ENCODE measurements around the gene KRTAP2-2. TPM values are rescaled to one million over a fixed set of nuclear protein-coding genes. Genes with fewer than 3 reads are reported as not detected.

The KRTAP2-2 gene
- total RNA-seq, 1 donor = not detected

DNA sequence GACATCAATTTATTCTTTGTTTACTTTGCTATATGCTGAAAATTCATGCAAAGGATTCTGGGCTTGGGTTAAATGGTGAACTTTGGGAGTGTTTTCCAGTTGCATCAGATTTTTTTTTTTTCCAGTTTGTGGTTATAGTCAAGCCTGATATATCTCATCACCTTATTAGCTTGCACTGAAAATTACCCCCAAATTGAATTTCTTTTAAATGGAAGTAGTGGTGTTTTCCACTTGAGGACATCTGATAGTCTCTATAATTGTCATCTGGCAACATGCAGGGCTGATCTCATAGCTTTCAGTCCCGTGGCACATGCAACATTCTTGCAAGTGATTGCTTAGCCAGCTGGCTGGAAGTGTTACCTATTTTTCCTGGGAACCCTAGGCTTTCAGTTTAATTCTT lies 41.4 kb downstream of the KRTAP2-2 start:
- Histone ChIP-seq H2AFZ (ENCODE audit: low read length) (no peak overlapping the region), H3K4me2 (ENCODE audit: insufficient read depth, low read length) (no peak overlapping the region), H3K9me3 (ENCODE audit: low read depth, low read length) (no peaks in the 10 kb centered on the region), H3K27ac (ENCODE audit: low read depth, low read length) (no peak overlapping the region), H3K4me3 (ENCODE audit: insufficient read depth, low read length) (no peak overlapping the region), H3K4me1 (ENCODE audit: insufficient read depth, low read length) (no peaks in the 10 kb centered on the region), H3K27me3 (ENCODE audit: insufficient read depth, low read length) (no peaks in the 10 kb centered on the region), H3K79me2 (ENCODE audit: insufficient read depth, low read length) (no peaks in the 10 kb centered on the region), H4K20me1 (ENCODE audit: insufficient read depth, low read length) (no peaks in the 10 kb centered on the region), H3K36me3 (ENCODE audit: insufficient read depth, low read length) (no peaks in the 10 kb centered on the region)
- TF ChIP-seq, protein P1, sequence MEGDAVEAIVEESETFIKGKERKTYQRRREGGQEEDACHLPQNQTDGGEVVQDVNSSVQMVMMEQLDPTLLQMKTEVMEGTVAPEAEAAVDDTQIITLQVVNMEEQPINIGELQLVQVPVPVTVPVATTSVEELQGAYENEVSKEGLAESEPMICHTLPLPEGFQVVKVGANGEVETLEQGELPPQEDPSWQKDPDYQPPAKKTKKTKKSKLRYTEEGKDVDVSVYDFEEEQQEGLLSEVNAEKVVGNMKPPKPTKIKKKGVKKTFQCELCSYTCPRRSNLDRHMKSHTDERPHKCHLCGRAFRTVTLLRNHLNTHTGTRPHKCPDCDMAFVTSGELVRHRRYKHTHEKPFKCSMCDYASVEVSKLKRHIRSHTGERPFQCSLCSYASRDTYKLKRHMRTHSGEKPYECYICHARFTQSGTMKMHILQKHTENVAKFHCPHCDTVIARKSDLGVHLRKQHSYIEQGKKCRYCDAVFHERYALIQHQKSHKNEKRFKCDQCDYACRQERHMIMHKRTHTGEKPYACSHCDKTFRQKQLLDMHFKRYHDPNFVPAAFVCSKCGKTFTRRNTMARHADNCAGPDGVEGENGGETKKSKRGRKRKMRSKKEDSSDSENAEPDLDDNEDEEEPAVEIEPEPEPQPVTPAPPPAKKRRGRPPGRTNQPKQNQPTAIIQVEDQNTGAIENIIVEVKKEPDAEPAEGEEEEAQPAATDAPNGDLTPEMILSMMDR (IDR thresholded peaks at IDR 0.05; ENCODE audit: extremely low read depth, low read depth, low read length) = no peak
- no peak for DNase-seq (ENCODE audit: insufficient read length, low spot score, missing footprints)

DNA sequence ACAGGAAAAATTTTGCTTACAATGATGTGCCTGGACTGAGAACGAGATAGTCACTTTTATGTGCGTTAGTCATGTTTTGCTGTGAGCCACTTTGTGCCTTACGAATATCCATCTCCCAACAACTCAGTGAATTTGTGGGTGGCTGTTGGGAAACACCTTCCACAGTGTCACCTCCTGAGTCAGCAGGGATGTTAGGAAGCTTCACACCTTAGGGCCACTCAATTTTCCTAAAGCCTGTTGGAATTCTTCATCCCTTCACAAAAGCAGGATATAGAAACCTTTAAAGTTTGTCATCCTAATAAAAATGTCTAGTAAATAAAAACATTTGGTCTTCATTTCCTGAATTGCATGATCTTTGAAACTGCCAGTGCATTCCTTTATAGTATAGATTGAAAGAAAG lies 41.8 kb downstream of the KRTAP2-2 start:
- Histone ChIP-seq H3K4me2 (ENCODE audit: insufficient read depth, low read length) (no peak overlapping the region), H3K27ac (ENCODE audit: low read depth, low read length) (no peak overlapping the region)

DNA sequence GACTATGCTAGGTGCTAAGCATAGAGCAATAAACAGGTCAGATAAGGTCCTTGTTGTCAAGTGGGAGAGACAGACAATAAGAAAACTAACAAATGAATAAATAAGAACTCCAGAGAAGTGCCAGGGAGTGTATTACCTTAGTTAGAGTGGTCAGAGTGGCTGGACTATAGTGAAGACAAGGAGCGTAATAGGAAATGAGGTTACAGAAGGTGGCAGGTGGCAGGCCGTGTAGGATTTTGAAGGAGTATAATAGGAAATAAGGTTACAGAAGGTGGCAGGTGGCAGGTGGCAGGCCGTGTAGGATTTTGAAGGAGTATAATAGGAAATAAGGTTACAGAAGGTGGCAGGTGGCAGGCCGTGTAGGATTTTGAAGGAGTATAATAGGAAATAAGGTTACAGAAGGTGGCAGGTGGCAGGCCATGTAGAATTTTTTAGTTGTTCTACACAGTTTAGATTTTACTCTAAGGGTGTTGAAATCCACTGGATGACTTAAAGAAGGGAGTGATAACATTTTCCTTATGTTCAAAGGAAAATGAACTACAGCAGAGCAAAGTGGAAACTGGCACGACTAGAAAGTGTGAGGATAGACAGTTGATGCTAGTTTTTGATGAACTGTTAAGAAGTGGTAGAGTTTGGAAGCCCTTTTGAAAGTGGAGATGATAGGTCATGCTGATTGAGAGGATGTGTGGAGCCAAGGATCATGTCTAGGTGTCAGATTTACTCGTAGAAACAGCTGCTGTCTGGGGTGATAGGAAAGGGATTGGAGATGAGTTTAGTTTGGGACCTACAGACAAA lies 42.5 kb downstream of the KRTAP2-2 start:
- Histone ChIP-seq H3K27me3 (ENCODE audit: insufficient read depth, low read length) (no peaks in the 10 kb centered on the region), H2AFZ (ENCODE audit: low read length) (peak overlapping the region; percentile 48), H3K27ac (ENCODE audit: low read depth, low read length) (no peak overlapping the region), H3K4me1 (ENCODE audit: insufficient read depth, low read length) (no peaks in the 10 kb centered on the region), H3K9me3 (ENCODE audit: low read depth, low read length) (no peaks in the 10 kb centered on the region), H3K4me3 (ENCODE audit: insufficient read depth, low read length) (no peak overlapping the region), H3K79me2 (ENCODE audit: insufficient read depth, low read length) (no peaks in the 10 kb centered on the region), H3K36me3 (ENCODE audit: insufficient read depth, low read length) (no peaks in the 10 kb centered on the region), H4K20me1 (ENCODE audit: insufficient read depth, low read length) (no peaks in the 10 kb centered on the region), H3K4me2 (ENCODE audit: insufficient read depth, low read length) (no peak overlapping the region)
- DNase-seq (ENCODE audit: insufficient read length, low spot score, missing footprints) = no peak
- TF ChIP-seq, protein P1 (IDR thresholded peaks at IDR 0.05; ENCODE audit: extremely low read depth, low read depth, low read length) = no peak

More for the DNA sequence above, 41.8 kb downstream of the KRTAP2-2 start:
- Histone ChIP-seq H3K9me3 (ENCODE audit: low read depth, low read length) (no peaks in the 10 kb centered on the region), H3K4me3 (ENCODE audit: insufficient read depth, low read length) (no peak overlapping the region), H3K27me3 (ENCODE audit: insufficient read depth, low read length) (no peaks in the 10 kb centered on the region), H3K4me1 (ENCODE audit: insufficient read depth, low read length) (no peaks in the 10 kb centered on the region), H2AFZ (ENCODE audit: low read length) (peak overlapping the region; percentile 48), H3K36me3 (ENCODE audit: insufficient read depth, low read length) (no peaks in the 10 kb centered on the region), H4K20me1 (ENCODE audit: insufficient read depth, low read length) (no peaks in the 10 kb centered on the region), H3K79me2 (ENCODE audit: insufficient read depth, low read length) (no peaks in the 10 kb centered on the region)
- DNase-seq (ENCODE audit: insufficient read length, low spot score, missing footprints) = no peak
- TF ChIP-seq, protein P1 (IDR thresholded peaks at IDR 0.05; ENCODE audit: extremely low read depth, low read depth, low read length) = no peak

DNA sequence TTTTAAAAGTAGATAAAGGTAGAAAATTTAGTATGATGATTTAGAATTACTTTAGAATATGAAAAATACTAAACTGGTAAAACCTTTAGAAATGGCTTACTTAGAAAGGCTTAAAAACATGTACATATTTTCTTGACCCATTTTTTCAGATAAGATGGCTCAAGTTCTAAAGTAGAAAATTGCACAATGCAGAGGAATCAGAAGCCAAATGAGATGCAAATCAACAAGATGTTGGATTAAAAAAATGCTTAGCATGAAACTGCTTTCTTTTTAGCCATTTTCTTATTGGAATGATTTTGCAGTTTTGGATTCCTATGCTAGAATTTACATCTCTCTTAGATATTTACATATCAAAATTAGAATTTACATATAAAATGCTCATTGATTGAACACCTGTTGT lies 44.6 kb downstream of the KRTAP2-2 start:
- H3K79me2 ChIP-seq (ENCODE audit: insufficient read depth, low read length) = no peaks in the 10 kb centered on the region
- TF ChIP-seq, protein P1 (IDR thresholded peaks at IDR 0.05; ENCODE audit: extremely low read depth, low read depth, low read length) = no peak
- no peak overlapping the region for H3K4me3 ChIP-seq (ENCODE audit: insufficient read depth, low read length)
- no peak overlapping the region for H2AFZ ChIP-seq (ENCODE audit: low read length)
- no peaks in the 10 kb centered on the region for H3K9me3 ChIP-seq (ENCODE audit: low read depth, low read length)
- no peak overlapping the region for H3K4me2 ChIP-seq (ENCODE audit: insufficient read depth, low read length)
- H3K4me1 ChIP-seq (ENCODE audit: insufficient read depth, low read length) = no peaks in the 10 kb centered on the region
- DNase-seq (ENCODE audit: insufficient read length, low spot score, missing footprints) = no peak
- no peaks in the 10 kb centered on the region for H3K27me3 ChIP-seq (ENCODE audit: insufficient read depth, low read length)
- no peaks in the 10 kb centered on the region for H3K36me3 ChIP-seq (ENCODE audit: insufficient read depth, low read length)
- no peak overlapping the region for H3K27ac ChIP-seq (ENCODE audit: low read depth, low read length)
- no peaks in the 10 kb centered on the region for H4K20me1 ChIP-seq (ENCODE audit: insufficient read depth, low read length)
